Measurements from ENCODE around the gene SUGP2. TPM values are rescaled to one million over a fixed set of nuclear protein-coding genes. Genes with fewer than 3 reads are reported as not detected.
A peak's percentile ranks its signal among the peaks of the same experiment; 100 is the strongest.
"Not testable (repeated sequence)": the region's sequence is repeated elsewhere in the genome, so short reads cannot be mapped to it uniquely, and the experiment has no call there.

The SUGP2 gene
- total RNA-seq, 1 experiment from 2014 or later, result 95.2 TPM

- Histone ChIP-seq H4K8ac (replicated peaks; ENCODE audit: insufficient read length, low read depth, low read length) (no peak overlapping the region), H3K14ac (ENCODE audit: insufficient read depth, low read length) (no peak overlapping the region), H2BK120ac (ENCODE audit: low read depth, low read length, poor library complexity, severe bottlenecking) (no peak overlapping the region), H2BK5ac (ENCODE audit: insufficient read length, low read length) (no peak overlapping the region), H3T11ph (ENCODE audit: low read length) (no peak overlapping the region), H3K56ac (ENCODE audit: insufficient read length, low read depth, low read length) (no peak overlapping the region), H2AK5ac (ENCODE audit: insufficient read length, low read length) (no peak overlapping the region), H3K4ac (ENCODE audit: low read depth, low read length) (no peak overlapping the region), H4K5ac (ENCODE audit: insufficient read length, low read depth, low read length) (no peak overlapping the region), H3K4me2 (ENCODE audit: insufficient read depth, insufficient read length, low read length) (no peak overlapping the region), H3K18ac (ENCODE audit: insufficient read length, low read depth, low read length) (no peak overlapping the region), H3K23ac (ENCODE audit: insufficient read length, low read depth, low read length) (no peak overlapping the region), H3K27ac (ENCODE audit: insufficient read length, low read depth, low read length) (no peak overlapping the region), H2BK12ac (ENCODE audit: insufficient read length, low read depth, low read length) (no peak overlapping the region), H2AFZ (ENCODE audit: low read length) (no peak overlapping the region), H3K27me3 (ENCODE audit: insufficient read depth, low read length) (no peaks in the 10 kb centered on the region), H3K9me3 (ENCODE audit: control insufficient read depth, low read depth, low read length) (no peaks in the 10 kb centered on the region), H4K20me1 (ENCODE audit: control insufficient read depth, insufficient read depth, insufficient read length) (no peaks in the 10 kb centered on the region), H2BK15ac (ENCODE audit: low read depth, low read length) (no peak overlapping the region), H3K23me2 (ENCODE audit: insufficient read length, low read depth, low read length, poor library complexity, severe bottlenecking) (no peaks in the 10 kb centered on the region), H4K91ac (ENCODE audit: insufficient read length, low read depth, low read length) (no peak overlapping the region), H3K4me1 (ENCODE audit: insufficient read depth, low read length) (no peaks in the 10 kb centered on the region), H3K79me2 (ENCODE audit: insufficient read depth, low read length) (no peaks in the 10 kb centered on the region), H3K79me1 (ENCODE audit: insufficient read depth, low read depth, low read length, poor library complexity, severe bottlenecking) (no peaks in the 10 kb centered on the region), H3K9ac (ENCODE audit: extremely low read depth, insufficient read length, low read length) (no peak overlapping the region), H2BK20ac (ENCODE audit: low read depth, low read length, poor library complexity, severe bottlenecking) (no peak overlapping the region)
- WGBS (ENCODE audit: extremely low coverage, insufficient read length, low lambda C conversion rate), result 100% methylated on average over 1 of the region's 3 CpGs
- Mint-ChIP-seq H3K27me3 (ENCODE audit: low read depth) (peaks cover 33% of the 10 kb centered on the region), H3K36me3 (ENCODE audit: insufficient read depth in 1 of 3, low read depth in 3 of 3) (no peaks in the 10 kb centered on the region), H3K4me3 (no peak overlapping the region), H3K27ac (peak overlapping the region in 1 of 3 experiments; percentile 43; a peak in 1 of 7 replicates), H3K4me1 (no peaks in the 10 kb centered on the region), H3K9me3 (peaks cover 0 to 3% of the 10 kb centered on the region in 2 experiments; a peak in 2 of 5 replicates)
- TF ChIP-seq CTCF (conservative IDR thresholded peaks at IDR 0.05), result no peak
- no peak for DNase-seq
Observed at GRCh38 chr19:18954094-18954493, 79.2 kb downstream of the SUGP2 start.

- not testable (repeated sequence) for H2BK120ac ChIP-seq (ENCODE audit: low read depth, low read length, poor library complexity, severe bottlenecking); H3K27ac Mint-ChIP-seq; H4K5ac ChIP-seq (ENCODE audit: insufficient read length, low read depth, low read length); H3K79me1 ChIP-seq (ENCODE audit: insufficient read depth, low read depth, low read length, poor library complexity, severe bottlenecking); DNase-seq; H2BK12ac ChIP-seq (ENCODE audit: insufficient read length, low read depth, low read length); H3K9ac ChIP-seq (ENCODE audit: extremely low read depth, insufficient read length, low read length); H3K56ac ChIP-seq (ENCODE audit: insufficient read length, low read depth, low read length); H2BK5ac ChIP-seq (ENCODE audit: insufficient read length, low read length); H3K4me1 Mint-ChIP-seq; H3K4me1 ChIP-seq (ENCODE audit: insufficient read depth, low read length); H2AFZ ChIP-seq (ENCODE audit: low read length); H3K23ac ChIP-seq (ENCODE audit: insufficient read length, low read depth, low read length); H3K27ac ChIP-seq (ENCODE audit: insufficient read length, low read depth, low read length); H3K4ac ChIP-seq (ENCODE audit: low read depth, low read length); H2BK15ac ChIP-seq (ENCODE audit: low read depth, low read length); H3T11ph ChIP-seq (ENCODE audit: low read length); H4K91ac ChIP-seq (ENCODE audit: insufficient read length, low read depth, low read length); H3K18ac ChIP-seq (ENCODE audit: insufficient read length, low read depth, low read length); H3K4me2 ChIP-seq (ENCODE audit: insufficient read depth, insufficient read length, low read length); H3K79me2 ChIP-seq (ENCODE audit: insufficient read depth, low read length); H4K8ac ChIP-seq (replicated peaks; ENCODE audit: insufficient read length, low read depth, low read length); H3K36me3 Mint-ChIP-seq (ENCODE audit: insufficient read depth in 1 of 3, low read depth in 3 of 3); H3K14ac ChIP-seq (ENCODE audit: insufficient read depth, low read length); H3K4me3 Mint-ChIP-seq; H4K20me1 ChIP-seq (ENCODE audit: control insufficient read depth, insufficient read depth, insufficient read length); H3K9me3 Mint-ChIP-seq; H3K9me3 ChIP-seq (ENCODE audit: control insufficient read depth, low read depth, low read length); H3K23me2 ChIP-seq (ENCODE audit: insufficient read length, low read depth, low read length, poor library complexity, severe bottlenecking); H2BK20ac ChIP-seq (ENCODE audit: low read depth, low read length, poor library complexity, severe bottlenecking); H2AK5ac ChIP-seq (ENCODE audit: insufficient read length, low read length); H3K27me3 ChIP-seq (ENCODE audit: insufficient read depth, low read length)
- peaks cover 24% of the 10 kb centered on the region for H3K27me3 Mint-ChIP-seq (ENCODE audit: low read depth)
- no CpG with 5 or more reads among the region's 17 CpGs for WGBS (ENCODE audit: extremely low coverage, insufficient read length, low lambda C conversion rate)
Observed at GRCh38 chr19:18952364-18953003, 80.8 kb downstream of the SUGP2 start.
